ENCODE results near the gene PPP2R3C. TPM values are rescaled to one million over a fixed set of nuclear protein-coding genes. Genes with fewer than 3 reads are reported as not detected.

Gene PPP2R3C
- total RNA-seq, 4 donors from 2014 or later, result 15.1 to 31.0 (median 24.9) TPM

- no peak overlapping the region for H3K4me3 ChIP-seq (replicated peaks in 1 of 3)
- H3K36me3 ChIP-seq, result no peaks in the 10 kb centered on the region
- DNase-seq, result no peak
- TF ChIP-seq CTCF (IDR thresholded peaks at IDR 0.05) (no peak), POLR2A (IDR thresholded peaks at IDR 0.05) (no peak)
- no peaks in the 10 kb centered on the region for H3K27me3 ChIP-seq
- intact Hi-C loops (cut with DNase I), result no loop called here
- H3K27ac ChIP-seq, result no peak overlapping the region
- no peaks in the 10 kb centered on the region for H3K4me1 ChIP-seq
- no peaks in the 10 kb centered on the region for H3K9me3 ChIP-seq
- 98% methylated on average over 4 of the region's 4 CpGs for WGBS, 2 donors
These were observed 27.4 kb upstream of the PPP2R3C start for GRCh38 chr14:35149239-35149638.

- Histone ChIP-seq H3K9me3 (no peaks in the 10 kb centered on the region), H3K36me3 (no peaks in the 10 kb centered on the region), H3K4me3 (replicated peaks in 1 of 3) (no peak overlapping the region), H3K27me3 (no peaks in the 10 kb centered on the region), H3K4me1 (no peaks in the 10 kb centered on the region), H3K27ac (no peak overlapping the region)
- no peak for DNase-seq
- TF ChIP-seq POLR2A (IDR thresholded peaks at IDR 0.05) (no peak), CTCF (IDR thresholded peaks at IDR 0.05) (no peak)
- 92 to 94% methylated on average over 3 of the region's 3 CpGs for WGBS, 2 donors
- intact Hi-C loops (cut with DNase I), result no loop called here
These were observed 25.9 kb upstream of the PPP2R3C start for GRCh38 chr14:35147711-35148110.

GRCh38 chr14:35147186-35147585 is 25.4 kb upstream of the PPP2R3C start:
- intact Hi-C loops (cut with DNase I), result no loop called here

GRCh38 chr14:35146711-35147149 is 24.9 kb upstream of the PPP2R3C start:
- DNase-seq, result no peak
- Histone ChIP-seq H3K4me3 (replicated peaks in 1 of 3) (no peak overlapping the region), H3K27ac (no peak overlapping the region), H3K36me3 (no peaks in the 10 kb centered on the region), H3K4me1 (no peaks in the 10 kb centered on the region), H3K27me3 (no peaks in the 10 kb centered on the region), H3K9me3 (no peaks in the 10 kb centered on the region)
- WGBS, 2 donors, result 99% methylated on average over 5 of the region's 5 CpGs
- no peak for TF ChIP-seq POLR2A (IDR thresholded peaks at IDR 0.05)
- TF ChIP-seq CTCF (IDR thresholded peaks at IDR 0.05), result no peak
- intact Hi-C loops (cut with DNase I), result no loop called here

More at GRCh38 chr14:35147186-35147585, 25.4 kb upstream of the PPP2R3C start:
- Histone ChIP-seq H3K9me3 (no peaks in the 10 kb centered on the region), H3K27me3 (no peaks in the 10 kb centered on the region), H3K4me1 (no peaks in the 10 kb centered on the region), H3K27ac (no peak overlapping the region), H3K4me3 (replicated peaks in 1 of 3) (no peak overlapping the region), H3K36me3 (no peaks in the 10 kb centered on the region)
- WGBS, 2 donors, result 88 to 95% methylated on average over 2 of the region's 2 CpGs
- TF ChIP-seq POLR2A (IDR thresholded peaks at IDR 0.05), result no peak
- no peak for TF ChIP-seq CTCF (IDR thresholded peaks at IDR 0.05)
- DNase-seq, result no peak

- Histone ChIP-seq H3K36me3 (no peaks in the 10 kb centered on the region), H3K27me3 (no peaks in the 10 kb centered on the region), H3K4me3 (replicated peaks in 1 of 3) (no peak overlapping the region), H3K4me1 (no peaks in the 10 kb centered on the region), H3K27ac (no peak overlapping the region), H3K9me3 (no peaks in the 10 kb centered on the region)
- WGBS, 2 donors, result 70 to 95% methylated on average over 1 of the region's 1 CpG
- DNase-seq, result no peak
- intact Hi-C loops (cut with DNase I), result no loop called here
- TF ChIP-seq POLR2A (IDR thresholded peaks at IDR 0.05), result no peak
These were observed 22.2 kb upstream of the PPP2R3C start for GRCh38 chr14:35144029-35144428.
